IMR-90 (cell line): ENCODE results near the gene ONECUT2. TPM values are rescaled to one million over a fixed set of nuclear protein-coding genes. Genes with fewer than 3 reads are reported as not detected.

Experiments used
- ATAC-seq: fragments of 200-7000 bp; cut with Tn5 transposase; 2 replicates; pipeline ENCODE4 v1.9.1; 2020; ENCODE audit warnings: low read depth, mild to moderate bottlenecking, moderate library complexity
- BruUV-seq: library from RNA; stranded (reverse); fragments of 400-500 nt; replicated peaks from 2 replicates; lab custom pipeline; 2021; lab: Mats Ljungman, UMichigan
- CTCF ChIA-PET: fragments of 300-600 bp; formaldehyde crosslinking; extraction: SDS; loops from one replicate; lab custom pipeline; 2021; ENCODE audit warnings: antibody characterized with exemption; lab: Yijun Ruan, JAX
- POLR2A ChIA-PET: fragments of 300-600 bp; sonication (Branson Sonifier 250); formaldehyde crosslinking; loops from one replicate; lab custom pipeline; 2022; ENCODE audit warnings: antibody characterized with exemption; ENCODE audit not compliant: unreplicated experiment; lab: Charles Lee
- DNase-seq: peaks from one replicate; pipeline ENCODE4 v3.0.0; 2013
- H2AFZ ChIP-seq: replicated peaks from 2 replicates; pipeline ENCODE3; 2013; ENCODE audit warnings: low read length, mild to moderate bottlenecking; ENCODE audit not compliant: poor library complexity
- H2AK5ac ChIP-seq: 2 replicates; pipeline ENCODE4 v1.6.1; 2013; ENCODE audit warnings: low read depth, low read length, inconsistent platforms
- H2AK9ac ChIP-seq: replicated peaks from 2 replicates; pipeline ENCODE3; 2013; ENCODE audit warnings: mild to moderate bottlenecking, low read depth, low read length, moderate library complexity; ENCODE audit not compliant: poor library complexity
- H2BK120ac ChIP-seq: 2 replicates; pipeline ENCODE4 v1.6.1; 2013; ENCODE audit warnings: low read depth, low read length, inconsistent platforms
- H2BK15ac ChIP-seq: 3 replicates; pipeline ENCODE4 v1.6.1; 2013; ENCODE audit warnings: low read depth, low read length, inconsistent platforms
- H2BK20ac ChIP-seq: 2 replicates; pipeline ENCODE4 v1.6.1; 2013; ENCODE audit warnings: low read depth, mild to moderate bottlenecking, inconsistent platforms, low read length, moderate library complexity
- H2BK5ac ChIP-seq: 2 replicates; pipeline ENCODE4 v1.6.1; 2013; ENCODE audit warnings: mild to moderate bottlenecking, low read depth, low read length, inconsistent platforms; ENCODE audit not compliant: poor library complexity, severe bottlenecking
- H3K14ac ChIP-seq: replicated peaks from 2 replicates; pipeline ENCODE4 v1.6.1; 2013; ENCODE audit warnings: low read depth, low read length, inconsistent platforms
- H3K18ac ChIP-seq: 2 replicates; pipeline ENCODE4 v1.6.1; 2013; ENCODE audit warnings: low read depth, low read length, control low read depth
- H3K23ac ChIP-seq: 2 replicates; pipeline ENCODE4 v1.6.1; 2013; ENCODE audit warnings: low read depth, low read length, inconsistent platforms
- H3K27ac ChIP-seq: 2 replicates; pipeline ENCODE4 v1.5.1; 2013; ENCODE audit warnings: mild to moderate bottlenecking, control low read depth, low read length; ENCODE audit not compliant: insufficient read depth
- H3K27me3 ChIP-seq: 2 replicates; pipeline ENCODE4 v1.6.1; 2013; ENCODE audit warnings: low read length; ENCODE audit not compliant: control insufficient read depth, insufficient read depth
- H3K36me3 ChIP-seq: 2 replicates; pipeline ENCODE4 v1.6.1; 2013; ENCODE audit warnings: low read length, mixed read lengths; ENCODE audit not compliant: control insufficient read depth, insufficient read depth
- H3K4ac ChIP-seq: 2 replicates; pipeline ENCODE4 v1.6.1; 2013; ENCODE audit warnings: low read depth, low read length, inconsistent platforms
- H3K4me1 ChIP-seq: 2 replicates; pipeline ENCODE4 v1.6.1; 2013; ENCODE audit warnings: low read length, mixed read lengths; ENCODE audit not compliant: control insufficient read depth, insufficient read depth
- H3K4me2 ChIP-seq: 2 replicates; pipeline ENCODE4 v1.6.1; 2013; ENCODE audit warnings: low read depth, mild to moderate bottlenecking, control low read depth, low read length, moderate library complexity
- H3K4me3 ChIP-seq: 2 replicates; pipeline ENCODE4 v1.5.1; 2013; ENCODE audit warnings: low read depth, mild to moderate bottlenecking, control low read depth, low read length, moderate library complexity; ENCODE audit not compliant: insufficient read depth
- H3K56ac ChIP-seq: 2 replicates; pipeline ENCODE4 v1.6.1; 2013; ENCODE audit warnings: low read length, inconsistent platforms; ENCODE audit not compliant: insufficient read depth; ENCODE audit errors: extremely low read depth
- H3K79me1 ChIP-seq, 2 experiments: 2 replicates each; pipeline ENCODE4 v1.6.1; 2013; ENCODE audit warnings: low read length in 2 of 2, inconsistent platforms in 1 of 2, low read depth in 1 of 2
- H3K9ac ChIP-seq: 2 replicates; pipeline ENCODE4 v1.6.1; 2013; ENCODE audit warnings: low read depth, low read length, control low read depth
- H3K9me1 ChIP-seq: 2 replicates; pipeline ENCODE4 v1.6.1; 2013; ENCODE audit warnings: low read length, inconsistent platforms; ENCODE audit not compliant: insufficient read depth
- H3K9me3 ChIP-seq: 2 replicates; pipeline ENCODE4 v1.6.1; 2013; ENCODE audit warnings: low read length; ENCODE audit not compliant: control insufficient read depth, insufficient read depth
- H4K20me1 ChIP-seq: 2 replicates; pipeline ENCODE4 v1.6.1; 2013; ENCODE audit warnings: low read length, inconsistent platforms; ENCODE audit not compliant: insufficient read depth
- H4K5ac ChIP-seq: 2 replicates; pipeline ENCODE4 v1.6.1; 2013; ENCODE audit warnings: mild to moderate bottlenecking, low read depth, low read length, control low read depth
- H4K8ac ChIP-seq, 2 experiments: 2 replicates each; pipeline ENCODE4 v1.6.1; 2013; ENCODE audit warnings: low read depth in 2 of 2, low read length in 2 of 2, control low read depth in 1 of 2, inconsistent platforms in 1 of 2
- H4K91ac ChIP-seq: 2 replicates; pipeline ENCODE4 v1.6.1; 2013; ENCODE audit warnings: low read depth, low read length, inconsistent platforms; ENCODE audit not compliant: insufficient read depth
- ELK1 ChIP-seq: fragments of 150-350 bp; IDR thresholded peaks from 2 replicates; pipeline ENCODE4 v1.6.1; 2016; ENCODE audit warnings: low read depth, mild to moderate bottlenecking, low read length, moderate library complexity, borderline replicate concordance
- MAFK ChIP-seq: IDR thresholded peaks from 2 replicates; pipeline ENCODE4 v1.6.1; 2012; ENCODE audit warnings: low read depth, low read length, improper control_type of control experiment
- RFX5 ChIP-seq: IDR thresholded peaks from 2 replicates; pipeline ENCODE4 v1.8.0; 2012; ENCODE audit warnings: low read depth, mild to moderate bottlenecking, low read length, moderate library complexity
- WGBS, 2 experiments: methylation state at CpG; one replicate each; pipeline versions ENCODE4 v1.1.5 to v1.1.7; 2013; ENCODE audit warnings: missing lambda C conversion rate in 2 of 2; ENCODE audit not compliant: insufficient read length in 1 of 2; ENCODE audit errors: extremely low coverage in 2 of 2; 5-methylcytosine and 5-hydroxymethylcytosine counted together
- dilution Hi-C: fragments of 300-500 bp; cut with HindIII; formaldehyde crosslinking; loops from one replicate; pipeline ENCODE4 v1.14.3; 2018; ENCODE audit warnings: low sequenced_read_pairs; ENCODE audit not compliant: unreplicated experiment
- in situ Hi-C: fragments of 300-500 bp; cut with MboI; formaldehyde crosslinking; loops from 3 replicates; pipeline ENCODE4 v1.14.3; 2019; ENCODE audit warnings: low sequenced_read_pairs, inconsistent platforms, mixed read lengths
- intact Hi-C: fragments of 100-400 bp; cut with micrococcal nuclease; formaldehyde crosslinking; loops from 2 replicates; pipeline ENCODE4 v1.10.0; 2022
- polyA plus RNA-seq, 3 experiments: library from polyadenylated mRNA; depleted of rRNA; stranded (reverse); fragments of >200 nt; gene quantifications; 2 replicates each; pipeline ENCODE4 v1.2.3, GENCODE V29; 2012; ENCODE audit warnings: low replicate concordance in 1 of 3
- total RNA-seq: library from RNA; depleted of rRNA; stranded (reverse); fragments of >200 nt; gene quantifications from 2 replicates; pipeline ENCODE4 v1.2.3, GENCODE V29; 2012

The ONECUT2 gene
- total and polyA plus RNA-seq, 2 of the 4 experiments (the other 2 are of a cell fraction) = under 0.01 to 0.02 TPM

GRCh38 chr18:57441071-57441794 lies 6.1 kb downstream of the ONECUT2 start (continued):
- TF ChIP-seq ELK1 = no peak

- H4K8ac ChIP-seq = no peak overlapping the region
- no CpG with 5 or more reads among the region's 1 CpG for WGBS, 2 experiments
- H3K18ac ChIP-seq = no peak overlapping the region
- no peak overlapping the region for H3K23ac ChIP-seq
- H3K4me3 ChIP-seq = no peak overlapping the region
- dilution Hi-C loops = no loop called here
- TF ChIP-seq MAFK = peak; percentile 23; the same call in 1 of the 2 replicates
- TF ChIP-seq RFX5 = no peak
- H3K9me3 ChIP-seq = no peaks in the 10 kb centered on the region; the same call in 1 of the 2 replicates
- DNase-seq = no peak
- H2BK20ac ChIP-seq = no peak overlapping the region
- in situ Hi-C loops = loop anchor here (10.0 kb wide), 1 partner anchor 698 kb away; no protein-coding TSS in a partner anchor
- H3K9me1 ChIP-seq = no peaks in the 10 kb centered on the region
- no peak overlapping the region for H2AK5ac ChIP-seq
- intact Hi-C loops = no loop called here
- no peak overlapping the region for H2BK15ac ChIP-seq
- H3K4me2 ChIP-seq = no peak overlapping the region
- H3K36me3 ChIP-seq = no peaks in the 10 kb centered on the region
- H2BK120ac ChIP-seq = no peak overlapping the region
- no peak overlapping the region for H3K9ac ChIP-seq
- H2BK5ac ChIP-seq = no peak overlapping the region
- peaks cover 56% of the 10 kb centered on the region for H3K27me3 ChIP-seq
- POLR2A ChIA-PET = no interaction called here
- H3K79me1 ChIP-seq = no peaks in the 10 kb centered on the region
- no peak overlapping the region for H3K56ac ChIP-seq
- H3K4ac ChIP-seq = no peak overlapping the region
- H3K14ac ChIP-seq = no peak overlapping the region
- H2AK9ac ChIP-seq = no peak overlapping the region
- no peaks in the 10 kb centered on the region for H4K20me1 ChIP-seq
- no peak overlapping the region for H3K27ac ChIP-seq
- H3K4me1 ChIP-seq = no peaks in the 10 kb centered on the region
- CTCF ChIA-PET = no interaction called here
- BruUV-seq = no TSS peak
- no peak for ATAC-seq
- no peak overlapping the region for H4K5ac ChIP-seq
- no peak overlapping the region for H4K91ac ChIP-seq
- no peak overlapping the region for H2AFZ ChIP-seq
Measured at GRCh38 chr18:57443247-57443646, 8.1 kb downstream of the ONECUT2 start.
